Measurements from ENCODE around the gene TRPM3. TPM values are rescaled to one million over a fixed set of nuclear protein-coding genes. Genes with fewer than 3 reads are reported as not detected.

TRPM3 gene
- total and polyA plus RNA-seq, 2 of the 8 experiments (the other 6 are each of a cell fraction or from before 2014, with no cell fraction given) = 2.4 to 10.9 TPM

- H3K79me2 ChIP-seq (ENCODE audit: control insufficient read depth in 1 of 2, insufficient read depth in 2 of 2, low read length in 2 of 2) = no peaks in the 10 kb centered on the region
Observed at GRCh38 chr9:71052287-71052686, 69.1 kb downstream of the TRPM3 start.

More at GRCh38 chr9:71052287-71052686, 69.1 kb downstream of the TRPM3 start:
- Histone ChIP-seq H4K91ac (replicated peaks; ENCODE audit: insufficient read length, low read length) (no peak overlapping the region), H2BK5ac (ENCODE audit: low read depth, low read length) (no peak overlapping the region), H3K4me3 (ENCODE audit: extremely low read depth in 1 of 4, insufficient read depth in 2 of 4, low read depth in 3 of 4, low read length in 4 of 4) (no peak overlapping the region), H3K4me1 (replicated peaks in 1 of 4; ENCODE audit: control insufficient read depth in 3 of 4, insufficient read depth in 4 of 4, low read length in 3 of 4) (no peaks in the 10 kb centered on the region), H2BK15ac (ENCODE audit: low read length) (no peak overlapping the region), H2AK5ac (ENCODE audit: low read depth, low read length) (no peak overlapping the region), H3K56ac (replicated peaks; ENCODE audit: insufficient read length, low read depth, low read length) (no peak overlapping the region), H4K8ac (ENCODE audit: extremely low read depth, insufficient read depth, low read length) (no peak overlapping the region), H3K18ac (ENCODE audit: extremely low read depth, low read length) (no peak overlapping the region), H3K14ac (ENCODE audit: insufficient read length) (no peak overlapping the region), H3K4me2 (ENCODE audit: insufficient read depth in 1 of 2, low read depth in 2 of 2, low read length in 2 of 2) (no peak overlapping the region), H2BK20ac (ENCODE audit: low read length) (no peak overlapping the region; the same call in 1 of the 2 replicates), H3K23ac (ENCODE audit: insufficient read length) (no peak overlapping the region), H3K9ac (replicated peaks in 1 of 4; ENCODE audit: extremely low read depth in 1 of 4, low read depth in 3 of 4, low read length in 3 of 4) (no peak overlapping the region), H4K5ac (ENCODE audit: insufficient read length, low read depth, low read length) (no peak overlapping the region), H2BK120ac (replicated peaks; ENCODE audit: low read depth, low read length) (no peak overlapping the region), H3K36me3 (ENCODE audit: control insufficient read depth in 2 of 4, insufficient read depth in 4 of 4, low read length in 3 of 4) (no peaks in the 10 kb centered on the region), H3K79me1 (ENCODE audit: low read depth, low read length) (no peaks in the 10 kb centered on the region), H2AFZ (ENCODE audit: low read length) (no peak overlapping the region), H3K27ac (ENCODE audit: low read depth, low read length) (no peak overlapping the region), H4K20me1 (replicated peaks in 1 of 2; ENCODE audit: control insufficient read depth in 1 of 2, insufficient read depth in 2 of 2, low read length in 2 of 2) (no peaks in the 10 kb centered on the region), H3K9me3 (ENCODE audit: insufficient read depth in 2 of 2, low read depth in 1 of 2, low read length in 1 of 2) (no peaks in the 10 kb centered on the region), H3K27me3 (replicated peaks in 1 of 4; ENCODE audit: control insufficient read depth in 3 of 4, extremely low read depth in 1 of 4, insufficient read depth in 3 of 4, low read length in 3 of 4) (no peaks in the 10 kb centered on the region), H3K23me2 (ENCODE audit: low read depth, low read length) (no peaks in the 10 kb centered on the region), H3K4ac (replicated peaks; ENCODE audit: insufficient read length, low read depth, low read length) (no peak overlapping the region), H2BK12ac (ENCODE audit: low read depth, low read length) (no peak overlapping the region)
- DNase-seq (ENCODE audit: low read depth in 1 of 2, low spot score in 2 of 2) (no peak), FAIRE-seq (no peak)
- 90% methylated on average over 4 of the region's 4 CpGs; no CpG with 5 or more reads in 1 of the 2 experiments for WGBS, 2 experiments (ENCODE audit: extremely low coverage in 1 of 2, insufficient coverage in 1 of 2, insufficient read length in 1 of 2, insufficient replicate concordance in 2 of 2, low coverage in 1 of 2, low lambda C conversion rate in 2 of 2, missing lambda C conversion rate in 1 of 2)
- TF ChIP-seq CEBPB (IDR thresholded peaks at IDR 0.05; ENCODE audit: low read depth, low read length) = no peak
- no peak for TF ChIP-seq SP1 (IDR thresholded peaks at IDR 0.05; ENCODE audit: low read depth, low read length)
- no peak for TF ChIP-seq KDM5A (IDR thresholded peaks at IDR 0.05; ENCODE audit: low read length)
- no peak for TF ChIP-seq SIRT6 (IDR thresholded peaks at IDR 0.05; ENCODE audit: low read length)
- no peak for TF ChIP-seq JUN (IDR thresholded peaks at IDR 0.05; ENCODE audit: low read depth, low read length)
- no peak for TF ChIP-seq BCL11A (IDR thresholded peaks at IDR 0.05; ENCODE audit: low read depth in 2 of 2, low read length in 2 of 2)
- TF ChIP-seq TAF1 (IDR thresholded peaks at IDR 0.05; ENCODE audit: low read depth, low read length) = no peak
- no peak for TF ChIP-seq USF2 (IDR thresholded peaks at IDR 0.05; ENCODE audit: low read length)
- no peak for TF ChIP-seq CBX5 (IDR thresholded peaks at IDR 0.05; ENCODE audit: low read depth, low read length)
- TF ChIP-seq SUZ12 (IDR thresholded peaks at IDR 0.05; ENCODE audit: low read length) = no peak
- no peak for TF ChIP-seq GTF2F1 (IDR thresholded peaks at IDR 0.05; ENCODE audit: borderline replicate concordance, low read depth, low read length)
- no peak for TF ChIP-seq ATF3 (IDR thresholded peaks at IDR 0.05; ENCODE audit: insufficient read depth, low read depth, low read length)
- no peak for TF ChIP-seq EP300 (IDR thresholded peaks at IDR 0.05; ENCODE audit: borderline replicate concordance in 1 of 2, low read depth in 2 of 2, low read length in 2 of 2)
- TF ChIP-seq ZNF274 (IDR thresholded peaks at IDR 0.05; ENCODE audit: borderline replicate concordance, extremely low read depth, low read length) = no peak
- POLR2A ChIA-PET (ENCODE audit: partially characterized antibody) = no interaction called here
- CTCF ChIA-PET (ENCODE audit: partially characterized antibody) = no interaction called here

All from H1 (cell line).